ENCODE measurements around the gene LIN37.

Gene LIN37

DNA sequence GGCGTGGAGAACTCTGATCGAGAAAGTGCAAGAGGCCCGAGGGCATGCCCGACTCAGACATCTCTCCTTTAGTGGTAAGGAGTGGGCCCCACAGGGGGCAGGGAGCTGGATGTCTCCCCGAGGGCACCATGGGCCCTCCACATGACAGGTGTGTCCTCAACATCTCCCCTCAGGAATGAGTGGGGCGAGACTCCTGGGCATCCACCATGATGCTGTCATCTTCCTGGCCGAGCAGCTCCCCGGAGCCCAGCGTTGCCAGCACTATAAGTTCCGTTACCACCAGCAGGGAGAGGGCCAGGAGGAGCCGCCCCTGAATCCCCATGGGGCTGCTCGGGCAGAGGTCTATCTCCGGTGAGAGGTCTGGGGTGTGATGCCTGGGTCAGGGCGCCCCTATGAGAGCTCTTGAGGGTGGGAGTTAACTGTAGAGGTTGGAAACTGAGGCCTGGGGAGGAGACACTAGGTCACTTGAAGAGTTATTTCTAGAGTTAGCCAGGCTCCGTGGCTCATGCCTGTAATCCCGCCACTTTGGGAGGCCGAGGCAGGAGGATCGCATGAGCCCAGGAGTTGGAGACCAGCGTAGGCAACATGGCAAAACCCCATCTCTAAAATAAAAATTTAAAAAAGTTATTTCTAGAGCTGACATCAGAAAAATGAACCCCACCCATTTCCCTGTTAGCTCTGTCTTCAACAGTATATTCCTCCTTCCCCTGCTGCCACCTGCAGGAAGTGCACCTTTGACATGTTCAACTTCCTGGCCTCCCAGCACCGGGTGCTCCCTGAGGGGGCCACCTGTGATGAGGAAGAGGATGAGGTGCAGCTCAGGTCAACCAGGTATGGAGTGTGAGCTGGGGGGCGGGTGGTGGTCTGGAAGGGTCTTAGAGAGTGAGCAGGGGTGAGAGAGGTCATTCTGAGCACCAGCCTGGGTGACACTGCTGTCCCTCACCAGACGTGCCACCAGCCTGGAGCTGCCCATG, 11.2 kb upstream of the LIN37 start:
- no peak for DNase-seq

DNA sequence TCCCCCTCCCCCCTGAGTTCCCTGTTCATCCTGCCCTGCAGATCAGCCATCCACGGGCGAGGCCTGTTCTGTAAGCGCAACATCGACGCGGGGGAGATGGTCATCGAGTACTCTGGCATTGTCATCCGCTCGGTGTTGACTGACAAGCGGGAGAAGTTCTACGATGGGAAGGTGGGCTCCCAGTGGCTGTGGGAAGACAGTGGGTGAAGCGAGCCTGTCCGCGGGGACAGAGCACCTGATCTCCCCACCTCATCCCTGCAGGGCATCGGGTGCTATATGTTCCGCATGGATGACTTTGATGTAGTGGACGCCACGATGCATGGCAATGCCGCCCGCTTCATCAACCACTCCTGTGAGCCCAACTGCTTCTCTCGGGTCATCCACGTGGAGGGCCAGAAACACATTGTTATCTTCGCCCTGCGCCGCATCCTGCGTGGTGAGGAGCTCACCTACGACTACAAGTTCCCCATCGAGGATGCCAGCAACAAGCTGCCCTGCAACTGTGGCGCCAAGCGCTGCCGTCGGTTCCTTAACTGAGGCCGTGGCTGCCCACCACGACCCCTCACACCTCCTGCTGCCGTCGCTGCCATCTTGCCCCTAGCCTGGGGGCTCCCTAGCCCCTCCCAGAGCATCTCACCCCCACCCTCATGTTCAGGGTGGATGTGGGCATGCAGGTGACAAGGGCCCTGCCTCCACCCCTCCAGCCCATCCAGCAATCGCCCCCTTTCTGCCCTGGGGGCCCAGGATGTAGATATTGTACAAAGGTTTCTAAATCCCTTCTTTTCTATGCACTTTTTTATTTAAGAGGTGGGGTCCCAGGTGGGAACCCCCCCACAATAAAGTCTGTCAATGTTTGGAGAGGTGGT, 10.1 kb upstream of the LIN37 start:
- no peak for DNase-seq

DNA sequence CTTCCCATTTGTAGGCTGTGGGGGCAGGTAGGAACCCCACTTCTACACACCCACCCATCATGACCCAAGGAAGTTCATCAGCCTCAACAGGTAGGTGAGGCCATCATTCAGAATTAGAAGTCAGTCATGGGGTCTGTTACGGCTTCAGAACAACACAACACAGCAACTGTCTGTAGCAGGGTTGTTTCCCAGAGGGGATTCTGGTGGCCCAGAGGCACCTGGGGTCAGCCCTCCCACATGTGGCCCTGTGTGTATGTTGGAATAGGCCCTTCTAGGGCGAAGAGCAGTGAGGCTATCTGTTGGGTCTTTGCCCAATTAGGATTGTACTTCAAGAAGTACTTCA, 9.5 kb upstream of the LIN37 start:
- DNase-seq: no peak

GRCh38 chr19:35739275-35740107, 8.9 kb upstream of the LIN37 start:
- no peak for DNase-seq

DNA sequence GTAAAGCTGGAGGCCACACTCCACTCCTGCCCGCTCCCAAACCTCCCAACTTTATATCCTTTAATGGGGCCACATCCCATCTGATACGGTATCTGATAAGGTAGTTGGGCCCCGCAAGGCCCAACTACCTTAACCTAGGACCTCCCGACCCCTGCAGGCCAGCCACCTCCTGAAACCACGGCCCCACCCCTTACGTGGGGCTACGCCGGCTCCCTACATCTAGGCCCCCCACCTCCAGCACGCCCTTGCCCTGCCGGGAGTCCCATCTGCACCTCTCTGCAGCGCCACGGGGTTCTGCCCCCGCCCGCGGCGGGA, 8.3 kb upstream of the LIN37 start:
- no peak for DNase-seq

DNA sequence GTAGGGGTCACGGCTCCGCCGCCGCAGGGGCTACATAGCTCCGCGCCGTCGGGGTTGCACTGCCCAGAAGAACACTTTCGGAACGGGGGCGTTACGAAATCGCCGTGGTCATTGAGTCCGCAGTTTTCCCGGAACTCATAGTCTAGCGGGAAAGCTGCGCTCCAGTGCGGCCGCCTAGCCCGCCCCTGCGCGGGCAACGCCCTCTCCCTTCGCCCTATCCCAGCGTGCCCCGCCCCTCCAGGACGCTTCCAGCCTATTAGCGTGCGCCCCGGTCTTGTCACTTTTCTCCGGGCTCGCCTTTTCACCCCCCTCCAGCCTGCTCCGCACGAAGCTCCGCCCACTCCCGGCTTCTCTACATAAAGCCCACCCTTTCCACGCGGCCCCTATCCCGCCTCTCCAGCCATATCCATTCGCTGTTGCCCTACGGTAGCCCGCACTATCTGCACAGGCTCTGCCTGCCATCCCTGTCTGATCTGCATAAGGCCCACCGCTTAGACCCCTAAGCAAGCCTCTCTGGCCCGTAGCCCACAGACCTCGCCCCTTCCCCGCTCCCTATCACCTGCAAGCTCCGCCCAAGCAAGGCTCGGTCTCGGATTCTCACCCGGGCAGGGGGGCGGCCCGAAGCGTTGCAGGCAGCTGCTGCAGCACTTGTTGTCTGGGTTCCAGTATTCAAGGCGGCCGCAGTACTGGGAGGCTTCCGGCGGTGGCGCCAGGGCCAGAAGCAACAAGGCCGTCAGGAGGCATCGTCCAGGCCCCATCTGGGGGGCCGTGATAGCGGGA, 7.8 kb upstream of the LIN37 start:
- DNase-seq: peak; percentile 94

- DNase-seq: no peak
Observed at GRCh38 chr19:35741203-35741515, 7.2 kb upstream of the LIN37 start.

- DNase-seq: peak; percentile 44
Observed at GRCh38 chr19:35742121-35742724, 6.2 kb upstream of the LIN37 start, which contains the start of gene IGFLR1. Gene IGFLR1 (minus strand): TSS chr19:35742452. CDS start chr19:35741180, 1,272 bp downstream.

DNA sequence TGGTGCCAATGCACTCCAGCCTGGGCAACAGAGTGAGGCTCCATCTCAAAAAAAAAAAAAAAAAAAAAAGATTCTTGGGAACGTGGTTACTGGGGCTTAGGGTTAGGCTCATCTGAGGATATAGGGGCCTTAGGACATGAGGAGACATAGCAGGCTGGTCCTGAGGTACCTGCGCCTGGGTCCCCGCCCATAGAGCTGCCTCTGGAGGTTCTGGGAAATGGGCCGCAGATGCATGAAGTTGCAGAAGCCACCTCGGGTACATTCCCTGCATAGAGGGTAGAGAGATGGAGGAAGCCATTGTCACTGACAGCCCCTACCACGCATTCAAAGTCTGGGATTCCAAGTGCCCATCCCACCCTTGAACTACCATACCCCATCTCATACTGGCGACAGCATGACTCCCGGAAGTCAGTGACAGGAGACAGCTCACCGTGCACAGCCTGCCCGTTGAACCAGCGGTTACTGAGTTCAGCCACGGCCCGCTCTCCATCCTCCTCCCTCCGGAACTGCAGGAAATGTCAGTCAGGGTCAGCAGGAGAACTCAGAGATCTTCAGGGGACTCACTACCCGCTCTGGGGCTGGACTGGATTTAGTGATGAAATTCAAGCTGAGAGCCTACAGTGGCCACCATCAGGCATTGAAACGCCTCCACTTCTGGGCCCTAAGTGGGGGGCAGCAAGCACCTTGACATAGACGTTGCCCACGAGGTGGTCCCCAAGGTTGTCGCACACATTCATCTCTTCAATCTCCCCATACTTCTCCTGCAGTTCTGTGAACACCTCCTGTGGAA, 4.5 kb upstream of the LIN37 start:
- DNase-seq: no peak

DNA sequence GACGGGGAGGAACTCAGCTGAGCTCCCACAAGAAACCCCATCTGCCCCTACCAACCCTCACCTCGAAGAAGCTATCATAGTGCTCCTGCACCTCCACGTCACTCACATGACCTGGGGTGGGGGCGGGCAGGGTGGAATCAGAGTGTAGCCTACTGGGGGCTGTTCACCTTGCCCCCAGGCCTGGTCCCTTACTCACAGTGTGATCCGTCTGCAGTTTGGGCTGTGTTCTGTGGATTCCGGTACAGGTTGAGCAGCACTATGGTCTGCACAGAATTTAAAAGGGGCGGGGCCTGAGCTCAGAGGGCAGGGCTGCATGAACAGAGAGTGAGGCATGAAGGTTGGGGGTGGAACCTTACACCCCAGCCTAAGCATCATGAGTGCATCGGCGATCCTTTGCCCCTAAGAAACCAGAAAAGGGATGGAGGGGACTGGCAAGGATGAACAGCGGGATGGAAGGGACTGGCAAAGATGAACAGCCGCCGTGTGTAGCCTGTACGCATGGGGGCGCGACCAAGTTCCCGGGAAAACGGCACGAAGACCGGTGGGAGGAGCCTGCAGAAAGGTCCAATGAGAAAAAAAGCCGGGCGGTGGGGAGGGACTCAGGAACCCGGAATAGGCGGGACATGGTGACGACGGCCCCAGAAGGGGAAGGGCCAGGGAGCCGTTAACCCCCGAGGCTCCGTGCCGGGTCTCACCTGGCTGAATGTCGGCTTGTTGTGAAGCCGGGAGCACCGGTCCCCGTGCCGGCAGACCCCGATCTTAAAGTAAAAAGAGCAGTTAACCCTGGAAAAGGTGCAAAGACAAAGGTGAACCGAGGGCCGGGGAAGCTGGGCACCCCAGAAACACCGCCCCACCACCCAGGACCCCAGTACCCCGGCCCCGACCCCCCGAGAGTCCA, 3.7 kb upstream of the LIN37 start:
- DNase-seq: peak; percentile 90

- peak; percentile 93 for DNase-seq
Observed at GRCh38 chr19:35745328-35746086, 2.9 kb upstream of the LIN37 start, which contains the start of the genes PSENEN and U2AF1L4. Gene PSENEN (plus strand): TSS chr19:35745651. CDS start chr19:35745931, 280 bp downstream. Gene U2AF1L4 (minus strand): TSS chr19:35745418. CDS start chr19:35745391, 27 bp downstream.

DNA sequence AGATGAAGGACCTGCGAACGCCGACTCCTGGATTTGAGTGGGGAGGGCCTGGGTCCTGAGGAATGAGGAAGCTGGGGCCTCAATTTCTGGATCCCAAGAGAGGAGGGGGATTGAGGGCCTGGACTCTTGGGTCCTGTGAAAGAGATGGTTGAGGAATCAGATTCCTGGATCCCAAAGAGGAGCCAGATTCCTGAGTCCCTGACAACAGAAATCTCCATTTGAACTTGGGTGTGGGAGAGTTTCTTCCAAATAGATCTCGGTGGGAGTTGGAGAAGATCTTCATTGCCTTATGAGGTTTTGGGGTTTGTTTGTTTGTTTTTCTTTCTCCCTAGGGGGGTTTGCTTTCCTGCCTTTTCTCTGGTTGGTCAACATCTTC, 2.3 kb upstream of the LIN37 start:
- DNase-seq: no peak

DNA sequence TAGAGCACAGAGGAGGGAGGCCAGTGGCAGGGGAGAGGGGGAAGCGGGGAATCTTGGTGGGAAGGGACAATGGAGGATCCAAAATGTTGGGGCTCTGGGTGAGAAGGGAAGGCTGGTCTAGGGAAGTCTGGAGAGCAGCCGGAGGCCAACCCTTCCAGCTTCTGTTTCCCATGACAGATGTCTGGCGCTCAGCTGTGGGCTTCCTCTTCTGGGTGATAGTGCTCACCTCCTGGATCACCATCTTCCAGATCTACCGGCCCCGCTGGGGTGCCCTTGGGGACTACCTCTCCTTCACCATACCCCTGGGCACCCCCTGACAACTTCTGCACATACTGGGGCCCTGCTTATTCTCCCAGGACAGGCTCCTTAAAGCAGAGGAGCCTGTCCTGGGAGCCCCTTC, 1.8 kb upstream of the LIN37 start:
- DNase-seq: no peak

DNA sequence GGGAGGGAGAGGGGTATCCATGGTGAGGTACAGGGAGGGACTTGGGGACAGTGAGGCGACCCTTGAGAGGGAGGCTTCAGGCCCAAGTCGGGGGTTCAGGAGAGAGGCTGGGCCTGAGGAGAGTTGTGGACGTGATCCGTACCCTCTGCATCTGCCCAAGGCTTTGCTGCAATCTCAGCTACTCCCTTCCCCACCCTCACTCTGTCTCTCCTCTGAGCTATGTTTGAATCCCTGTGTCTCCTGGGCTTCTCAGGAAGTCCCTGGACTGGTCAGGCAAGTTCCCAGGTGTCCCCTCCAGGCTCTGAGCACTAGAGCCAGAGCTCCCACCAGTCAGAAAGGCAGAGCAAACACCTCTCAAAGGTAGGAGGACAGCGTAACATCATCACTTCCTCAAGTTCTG, 1.8 kb downstream of the LIN37 start:
- no peak for DNase-seq

- DNase-seq: no peak
Observed at GRCh38 chr19:35751839-35752745, 3.7 kb downstream of the LIN37 start.

GRCh38 chr19:35752746-35753350, 4.5 kb downstream of the LIN37 start:
- DNase-seq: no peak

DNA sequence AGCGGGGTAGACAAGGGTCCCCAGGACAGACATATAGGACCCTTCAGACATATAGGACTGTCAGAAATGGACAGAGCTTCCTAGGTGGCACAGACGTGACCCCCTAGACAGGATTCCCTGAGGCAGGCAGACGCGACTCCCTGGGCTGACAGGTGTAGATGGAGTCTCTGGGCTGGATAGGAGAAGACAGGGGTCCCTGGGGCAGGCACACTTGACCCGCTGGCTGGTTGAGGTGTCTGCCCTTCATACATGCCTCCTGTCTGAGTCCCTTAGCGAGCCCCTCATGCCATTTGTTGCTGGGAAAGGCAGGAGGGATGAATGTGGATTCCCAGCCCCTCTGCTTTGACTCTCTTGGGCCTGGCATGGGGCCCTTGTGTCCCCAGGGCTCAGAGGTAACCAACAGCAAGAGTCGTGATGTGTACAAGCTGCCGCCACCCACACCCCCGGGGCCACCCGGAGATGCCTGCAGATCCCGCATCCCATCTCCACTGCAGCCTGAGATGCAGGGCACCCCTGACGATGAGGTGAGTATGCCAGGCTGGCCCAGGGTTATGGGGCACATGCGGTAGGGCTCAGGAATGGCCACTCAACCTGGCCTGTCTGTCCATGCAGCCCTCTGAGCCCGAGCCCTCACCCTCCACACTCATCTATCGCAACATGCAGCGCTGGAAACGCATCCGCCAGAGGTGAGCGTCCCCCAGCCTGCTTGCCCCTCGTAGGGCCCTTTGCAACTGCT, 5.4 kb downstream of the LIN37 start:
- no peak for DNase-seq

Measured in effector CD4-positive, alpha-beta T cell (primary cell).